Smooth muscle cell (in vitro differentiated cells): ENCODE results near the gene TXNDC2. TPM values are rescaled to one million over a fixed set of nuclear protein-coding genes. Genes with fewer than 3 reads are reported as not detected.
A peak's percentile ranks its signal among the peaks of the same experiment; 100 is the strongest.

Experiments
- DNase-seq: peaks from one replicate; lab custom pipeline; 2025; ENCODE audit not compliant: unreplicated experiment; lab: John Stamatoyannopoulos, UW
- H2AFZ ChIP-seq: fragments of 200-600 bp; sonication (generic); 2 replicates; pipeline ENCODE4 v1.6.0; 2016; ENCODE audit warnings: antibody characterized with exemption, low read depth, mild to moderate bottlenecking
- H3F3A ChIP-seq: fragments of 200-600 bp; sonication (generic); 2 replicates; pipeline ENCODE4 v1.6.0; 2017; ENCODE audit warnings: antibody characterized with exemption, low read depth
- H3K27ac ChIP-seq: fragments of 200-600 bp; sonication (generic); 2 replicates; pipeline ENCODE4 v1.5.1; 2016; ENCODE audit warnings: low read depth, mild to moderate bottlenecking
- H3K27me3 ChIP-seq: fragments of 200-600 bp; sonication (generic); 2 replicates; pipeline ENCODE4 v1.6.1; 2016; ENCODE audit warnings: low read depth, mild to moderate bottlenecking
- H3K36me3 ChIP-seq: fragments of 200-600 bp; sonication (generic); 2 replicates; pipeline ENCODE4 v1.5.1; 2016; ENCODE audit warnings: low read depth
- H3K4me1 ChIP-seq: fragments of 200-600 bp; sonication (generic); 2 replicates; pipeline ENCODE4 v1.5.1; 2016; ENCODE audit warnings: low read depth
- H3K4me2 ChIP-seq: fragments of 200-600 bp; sonication (generic); 2 replicates; pipeline ENCODE4 v1.6.0; 2016; ENCODE audit warnings: mild to moderate bottlenecking
- H3K4me3 ChIP-seq: fragments of 200-600 bp; sonication (generic); 2 replicates; pipeline ENCODE4 v1.5.1; 2016; ENCODE audit warnings: mild to moderate bottlenecking
- H3K79me2 ChIP-seq: fragments of 200-600 bp; sonication (generic); 2 replicates; pipeline ENCODE4 v1.6.0; 2016; ENCODE audit warnings: low read depth, mild to moderate bottlenecking
- H3K9ac ChIP-seq: fragments of 200-600 bp; sonication (generic); 2 replicates; pipeline ENCODE4 v1.6.0; 2016; ENCODE audit warnings: low read depth
- H3K9me3 ChIP-seq: fragments of 200-600 bp; sonication (generic); replicated peaks from 2 replicates; pipeline ENCODE4 v1.5.1; 2016; ENCODE audit warnings: low read depth
- H4K20me1 ChIP-seq: fragments of 200-600 bp; sonication (generic); 2 replicates; pipeline ENCODE4 v1.6.0; 2016; ENCODE audit warnings: low read depth
- CTCF ChIP-seq: fragments of 200-600 bp; sonication (generic); IDR thresholded peaks from 2 replicates; pipeline ENCODE4 v1.5.1; 2017; ENCODE audit warnings: borderline replicate concordance, mild to moderate bottlenecking, antibody characterized with exemption; ENCODE audit not compliant: insufficient read depth, poor library complexity, severe bottlenecking
- WGBS: methylation state at CpG from one replicate; pipeline ENCODE4 v1.1.7; 2016; ENCODE audit warnings: low lambda C conversion rate; 5-methylcytosine and 5-hydroxymethylcytosine counted together
- polyA plus RNA-seq: library from polyadenylated mRNA; unstranded; fragments of >200 nt; fragmentation: Nextera tagmentation; extraction: Ambion mirVana; gene quantifications from 2 replicates; pipeline ENCODE4 v1.2.1, GENCODE V29; 2016
- total RNA-seq: library from RNA; depleted of rRNA; stranded (reverse); fragments of >200 nt; gene quantifications from 2 replicates; pipeline ENCODE4 v1.2.3, GENCODE V29; 2014

TXNDC2 gene
- total and polyA plus RNA-seq, 2 experiments from 2014 or later, result 0.58 TPM; not detected in 1

- Histone ChIP-seq H4K20me1 (no peaks in the 10 kb centered on the region), H3K9me3 (no peaks in the 10 kb centered on the region), H2AFZ (no peak overlapping the region), H3K27me3 (no peaks in the 10 kb centered on the region), H3K4me1 (peaks cover 17% of the 10 kb centered on the region), H3K9ac (peak overlapping the region; percentile 71), H3K27ac (peak overlapping the region; percentile 86), H3F3A (peaks cover 12% of the 10 kb centered on the region), H3K36me3 (no peaks in the 10 kb centered on the region), H3K79me2 (peaks cover 3% of the 10 kb centered on the region), H3K4me3 (peak overlapping the region; percentile 36), H3K4me2 (peak overlapping the region; percentile 84)
- 3% methylated on average over 9 of the region's 9 CpGs for WGBS
- no peak for TF ChIP-seq CTCF
- DNase-seq, result peak; percentile 11
These were observed 8.7 kb upstream of the TXNDC2 start for GRCh38 chr18:9876867-9877654.

GRCh38 chr18:9877655-9878014 lies 8.1 kb upstream of the TXNDC2 start:
- Histone ChIP-seq H3K9me3 (no peaks in the 10 kb centered on the region), H3K27me3 (no peaks in the 10 kb centered on the region), H3K4me1 (peaks cover 17% of the 10 kb centered on the region), H3K36me3 (no peaks in the 10 kb centered on the region), H2AFZ (no peak overlapping the region), H3K9ac (peak overlapping the region; percentile 71), H4K20me1 (no peaks in the 10 kb centered on the region), H3K79me2 (peaks cover 3% of the 10 kb centered on the region), H3K4me3 (peak overlapping the region; percentile 36), H3K27ac (peak overlapping the region; percentile 86), H3K4me2 (peak overlapping the region; percentile 84), H3F3A (peaks cover 12% of the 10 kb centered on the region)
- DNase-seq, result no peak
- no peak for TF ChIP-seq CTCF

- Histone ChIP-seq H3F3A (peaks cover 12% of the 10 kb centered on the region), H3K9me3 (no peaks in the 10 kb centered on the region), H3K27ac (peak overlapping the region; percentile 86), H4K20me1 (no peaks in the 10 kb centered on the region), H3K4me2 (peak overlapping the region; percentile 84), H3K79me2 (peaks cover 3% of the 10 kb centered on the region), H3K4me1 (peaks cover 17% of the 10 kb centered on the region), H3K9ac (no peak overlapping the region), H3K4me3 (peak overlapping the region; percentile 36), H3K36me3 (no peaks in the 10 kb centered on the region), H3K27me3 (no peaks in the 10 kb centered on the region), H2AFZ (no peak overlapping the region)
- WGBS, result 98% methylated on average over 1 of the region's 1 CpG
- DNase-seq, result no peak
- no peak for TF ChIP-seq CTCF
These were observed 7.7 kb upstream of the TXNDC2 start for GRCh38 chr18:9878095-9878494.

- Histone ChIP-seq H3K9ac (no peak overlapping the region), H3F3A (peaks cover 12% of the 10 kb centered on the region), H3K36me3 (no peaks in the 10 kb centered on the region), H3K27ac (no peak overlapping the region), H3K4me1 (peaks cover 17% of the 10 kb centered on the region), H3K9me3 (no peaks in the 10 kb centered on the region), H2AFZ (no peak overlapping the region), H3K27me3 (no peaks in the 10 kb centered on the region), H3K4me2 (no peak overlapping the region), H3K79me2 (peaks cover 3% of the 10 kb centered on the region), H4K20me1 (no peaks in the 10 kb centered on the region), H3K4me3 (no peak overlapping the region)
- no peak for TF ChIP-seq CTCF
- DNase-seq, result no peak
- WGBS, result 92% methylated on average over 6 of the region's 6 CpGs
These were observed 7.0 kb upstream of the TXNDC2 start for GRCh38 chr18:9878783-9879242.
